ENCODE measurements around the gene CREB5.

CREB5 gene

DNA sequence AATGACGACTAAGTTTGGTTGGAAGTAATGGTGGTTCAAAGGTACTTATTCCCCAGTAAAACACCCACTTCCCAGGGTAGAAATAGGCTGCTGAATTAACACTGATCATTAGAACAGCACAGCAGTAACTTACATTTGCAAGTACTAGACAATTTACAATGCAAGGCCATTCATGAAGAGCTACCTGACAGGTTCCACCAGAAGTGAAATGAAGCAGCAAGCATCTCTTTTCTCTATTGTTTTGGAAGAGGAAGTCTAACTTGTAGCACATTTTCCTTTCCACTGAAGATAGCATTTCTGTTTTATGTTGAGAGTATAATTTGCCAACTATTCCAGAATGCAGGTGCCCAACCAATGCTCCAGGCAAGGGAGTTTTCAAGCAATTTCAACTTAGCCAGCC is 145.9 kb downstream of the CREB5 start:
- TF ChIP-seq GATA3 (IDR thresholded peaks at IDR 0.05; ENCODE audit: low read depth, low read length) (no peak), GATA2 (IDR thresholded peaks at IDR 0.05; ENCODE audit: low read depth, low read length) (no peak)

DNA sequence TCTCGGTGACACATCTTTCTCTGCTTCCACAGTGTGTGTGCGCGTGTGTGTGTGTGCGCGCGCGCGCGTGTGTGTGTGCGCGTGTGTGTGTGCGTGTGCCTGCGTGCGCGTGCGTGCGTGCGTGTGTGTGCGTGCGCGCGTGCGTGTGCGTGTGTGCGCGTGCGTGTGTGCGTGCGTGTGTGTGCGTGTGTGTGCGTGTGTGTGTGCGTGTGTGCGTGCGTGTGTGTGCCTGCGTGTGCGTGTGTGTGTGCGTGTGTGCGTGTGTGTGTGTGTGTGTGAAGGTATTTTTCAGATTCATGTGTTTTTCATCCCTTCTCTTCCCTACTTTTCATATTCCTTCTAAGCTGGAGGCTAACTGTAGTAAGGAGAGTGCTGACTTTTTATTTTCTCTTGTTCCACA is 148.4 kb downstream of the CREB5 start:
- TF ChIP-seq GATA2 (IDR thresholded peaks at IDR 0.05; ENCODE audit: low read depth, low read length) (no peak), GATA3 (IDR thresholded peaks at IDR 0.05; ENCODE audit: low read depth, low read length) (no peak)

DNA sequence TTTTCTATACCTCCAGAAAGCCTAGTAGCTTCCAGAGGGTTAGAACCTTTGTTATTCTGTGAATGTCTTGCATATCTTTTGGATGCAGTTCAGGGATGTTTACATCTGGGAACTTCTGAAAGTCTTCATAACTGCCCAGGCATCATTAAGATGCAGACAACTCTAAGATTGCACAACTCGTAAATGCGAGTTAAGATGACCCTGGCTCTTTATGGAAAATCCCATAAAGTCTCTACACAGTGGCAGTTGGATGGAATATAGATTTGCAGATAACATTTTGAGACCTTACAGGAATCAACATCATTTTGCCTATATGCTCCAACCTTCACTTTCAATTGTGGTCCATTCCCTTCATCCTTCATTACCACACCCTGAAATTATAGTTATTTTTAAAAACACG is 151.7 kb downstream of the CREB5 start:
- TF ChIP-seq GATA3 (IDR thresholded peaks at IDR 0.05; ENCODE audit: low read depth, low read length) (no peak), GATA2 (IDR thresholded peaks at IDR 0.05; ENCODE audit: low read depth, low read length) (no peak)

GRCh38 chr7:28564755-28565374 is 152.5 kb downstream of the CREB5 start:
- TF ChIP-seq GATA2 (IDR thresholded peaks at IDR 0.05; ENCODE audit: low read depth, low read length) = no peak
- no peak for TF ChIP-seq GATA3 (IDR thresholded peaks at IDR 0.05; ENCODE audit: low read depth, low read length)

GRCh38 chr7:28565980-28566379 is 153.7 kb downstream of the CREB5 start:
- TF ChIP-seq GATA2 (IDR thresholded peaks at IDR 0.05; ENCODE audit: low read depth, low read length) (no peak), GATA3 (IDR thresholded peaks at IDR 0.05; ENCODE audit: low read depth, low read length) (no peak)

DNA sequence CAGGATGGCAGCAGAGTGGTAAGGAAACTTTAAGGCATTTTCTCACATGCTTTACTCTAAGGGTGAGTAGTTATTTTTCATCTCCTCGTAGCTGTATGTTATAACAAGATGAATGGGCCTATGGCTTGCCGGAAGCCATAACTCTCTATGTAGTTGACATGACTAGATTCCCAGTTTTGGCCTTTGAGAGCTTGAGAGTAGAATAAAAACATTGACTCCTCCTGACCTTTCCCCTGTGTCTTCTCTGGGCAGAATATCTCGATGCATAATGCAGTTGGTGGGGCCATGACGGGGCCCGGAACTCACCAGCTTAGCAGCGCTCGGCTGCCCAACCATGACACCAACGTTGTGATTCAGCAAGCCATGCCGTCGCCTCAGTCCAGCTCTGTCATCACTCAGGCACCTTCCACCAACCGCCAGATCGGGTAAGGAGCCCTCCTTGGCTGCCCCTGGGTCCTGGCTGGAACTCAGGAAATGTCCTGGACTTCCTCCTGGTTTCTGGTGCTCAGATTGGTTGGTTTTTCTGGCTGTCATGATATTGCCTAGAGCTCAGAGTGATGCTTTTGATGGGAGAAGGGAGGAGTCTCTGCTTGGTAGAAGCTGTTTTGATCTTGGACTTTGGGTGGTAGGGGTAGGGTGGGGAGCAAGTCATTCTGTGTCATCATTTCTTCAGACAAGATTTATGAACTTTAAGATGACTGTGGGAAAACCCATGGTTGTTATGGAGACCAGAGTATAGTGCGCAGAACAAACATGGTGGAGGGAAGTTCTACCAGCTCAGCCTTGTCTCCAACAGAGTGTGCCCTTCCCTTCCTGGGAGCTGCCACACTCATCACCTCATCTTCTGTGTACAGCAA is 158.0 kb downstream of the CREB5 start:
- no peak for TF ChIP-seq GATA2 (IDR thresholded peaks at IDR 0.05; ENCODE audit: low read depth, low read length)

DNA sequence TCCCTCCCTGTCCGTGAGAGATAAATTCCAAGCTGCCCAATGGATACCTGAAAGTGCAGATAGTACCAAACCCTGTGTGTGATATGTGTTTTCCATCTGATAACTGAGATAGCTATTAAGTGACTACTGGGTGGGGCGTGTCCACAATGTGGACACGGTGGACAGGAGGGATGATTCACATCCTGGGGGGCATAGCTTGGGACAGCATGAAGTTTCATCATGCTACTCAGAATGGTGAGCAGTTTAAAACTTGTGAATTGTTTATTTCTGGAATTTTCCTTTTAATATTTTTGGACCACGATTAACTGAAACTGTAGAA is 158.6 kb downstream of the CREB5 start:
- TF ChIP-seq GATA3 (IDR thresholded peaks at IDR 0.05; ENCODE audit: low read depth, low read length) (no peak), GATA2 (IDR thresholded peaks at IDR 0.05; ENCODE audit: low read depth, low read length) (no peak)

DNA sequence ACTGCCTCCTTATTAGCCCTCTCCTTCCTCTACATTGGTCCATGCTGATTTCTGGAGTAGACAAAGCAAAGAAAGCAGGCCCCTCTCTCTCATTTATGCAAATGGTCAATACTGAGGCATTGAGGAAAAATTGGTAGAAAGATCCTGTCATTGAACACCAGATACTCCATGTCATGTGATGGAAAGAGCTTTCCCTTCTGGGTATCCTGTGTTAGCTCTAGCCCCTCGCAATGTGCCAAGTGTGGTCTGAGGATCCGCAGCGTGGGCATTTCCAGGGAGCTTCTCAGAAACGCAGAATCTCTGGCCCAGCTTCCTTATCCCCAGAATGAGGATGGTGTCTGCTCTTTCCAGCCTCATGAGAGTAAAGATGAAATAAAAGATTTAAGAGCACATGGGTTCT is 159.1 kb downstream of the CREB5 start:
- no peak for TF ChIP-seq GATA2 (IDR thresholded peaks at IDR 0.05; ENCODE audit: low read depth, low read length)

GRCh38 chr7:28572321-28573058 is 160.2 kb downstream of the CREB5 start:
- TF ChIP-seq GATA2 (IDR thresholded peaks at IDR 0.05; ENCODE audit: low read depth, low read length) = no peak
- no peak for TF ChIP-seq GATA3 (IDR thresholded peaks at IDR 0.05; ENCODE audit: low read depth, low read length)

- TF ChIP-seq GATA2 (IDR thresholded peaks at IDR 0.05; ENCODE audit: low read depth, low read length) (peak; percentile 71), GATA3 (IDR thresholded peaks at IDR 0.05; ENCODE audit: low read depth, low read length) (peak; percentile 66)
These were observed 160.8 kb downstream of the CREB5 start for GRCh38 chr7:28573059-28573553.

- TF ChIP-seq GATA3 (IDR thresholded peaks at IDR 0.05; ENCODE audit: low read depth, low read length) (peak; percentile 89), GATA2 (IDR thresholded peaks at IDR 0.05; ENCODE audit: low read depth, low read length) (peak; percentile 96)
These were observed 161.5 kb downstream of the CREB5 start for GRCh38 chr7:28573651-28574301.

DNA sequence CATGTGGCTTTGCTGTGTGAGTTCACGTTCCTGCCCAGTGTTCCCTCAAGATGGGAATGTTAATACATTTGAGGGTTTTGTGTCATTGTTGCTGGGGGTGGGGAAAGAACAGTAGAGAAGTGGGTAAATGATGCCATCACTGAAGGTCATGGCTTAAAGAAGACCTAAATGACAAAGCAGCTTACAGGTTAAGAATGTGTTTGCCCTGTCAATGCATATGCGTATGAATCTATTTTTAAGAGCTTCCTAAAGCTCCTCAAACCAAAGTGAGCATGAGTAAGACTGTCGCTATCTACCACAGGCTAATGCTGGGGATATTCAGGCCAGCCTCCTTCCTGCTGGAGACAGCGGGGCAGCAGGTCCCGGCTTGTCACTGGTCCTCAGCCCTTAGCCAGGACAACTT is 162.9 kb downstream of the CREB5 start:
- no peak for TF ChIP-seq GATA2 (IDR thresholded peaks at IDR 0.05; ENCODE audit: low read depth, low read length)
- TF ChIP-seq GATA3 (IDR thresholded peaks at IDR 0.05; ENCODE audit: low read depth, low read length) = no peak

DNA sequence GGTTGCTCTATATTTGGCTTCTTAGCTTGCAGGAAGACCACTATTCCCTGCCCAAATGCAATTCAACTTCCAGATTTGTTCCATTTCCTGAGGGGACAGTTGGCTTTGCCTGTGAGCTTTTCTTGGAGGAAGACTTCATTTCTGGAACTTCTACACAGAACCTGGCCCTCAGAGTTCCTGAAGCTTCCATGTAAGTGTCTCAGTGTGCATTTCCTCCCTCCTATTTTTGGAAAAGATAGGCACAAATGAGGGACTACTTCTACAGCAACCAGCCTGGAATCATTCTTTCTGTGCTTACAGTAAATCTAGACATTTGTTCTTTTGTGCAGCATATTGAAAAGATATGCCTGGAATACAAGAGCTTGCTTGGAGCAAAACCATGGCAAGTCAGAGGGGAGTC is 164.3 kb downstream of the CREB5 start:
- TF ChIP-seq GATA2 (IDR thresholded peaks at IDR 0.05; ENCODE audit: low read depth, low read length) = no peak
- TF ChIP-seq GATA3 (IDR thresholded peaks at IDR 0.05; ENCODE audit: low read depth, low read length) = no peak

DNA sequence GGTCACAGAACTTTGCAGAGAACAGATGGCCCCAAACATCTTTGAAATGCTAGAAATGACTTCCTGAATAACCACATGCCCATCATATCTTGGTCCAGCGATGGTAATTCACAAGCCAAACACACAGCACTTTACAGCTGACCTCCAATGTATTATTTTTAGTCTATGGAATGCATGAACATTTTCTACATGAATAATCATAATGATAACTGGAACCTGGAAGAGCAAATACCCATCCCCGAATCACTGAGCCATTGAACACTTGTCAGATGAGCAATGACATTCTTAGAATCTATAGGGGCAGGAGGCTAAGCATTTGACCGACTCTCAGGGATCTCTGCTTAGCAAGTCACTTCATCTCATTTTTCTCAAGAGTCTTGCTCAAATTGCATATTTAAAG is 167.3 kb downstream of the CREB5 start:
- no peak for TF ChIP-seq GATA3 (IDR thresholded peaks at IDR 0.05; ENCODE audit: low read depth, low read length)
- TF ChIP-seq GATA2 (IDR thresholded peaks at IDR 0.05; ENCODE audit: low read depth, low read length) = no peak

All from SH-SY5Y (cell line).